Neuron (in vitro differentiated cells): Measurements from ENCODE around the gene APCDD1L.
"Not testable (repeated sequence)": the region's sequence is repeated elsewhere in the genome, so short reads cannot be mapped to it uniquely, and the experiment has no call there.

Experiments
- H2AFZ ChIP-seq: one replicate; pipeline ENCODE4 v1.6.1; 2013; ENCODE audit warnings: low read depth, mild to moderate bottlenecking, inconsistent platforms, low read length, moderate library complexity
- H3K27me3 ChIP-seq: one replicate; pipeline ENCODE4 v1.6.1; 2013; ENCODE audit warnings: low read length; ENCODE audit not compliant: insufficient read depth
- H3K36me3 ChIP-seq: one replicate; pipeline ENCODE4 v1.6.1; 2013; ENCODE audit warnings: low read length; ENCODE audit not compliant: insufficient read depth
- H3K4me1 ChIP-seq: one replicate; pipeline ENCODE4 v1.6.1; 2013; ENCODE audit warnings: low read length; ENCODE audit not compliant: insufficient read depth
- H3K4me3 ChIP-seq: 2 replicates; pipeline ENCODE4 v1.5.1; 2013; ENCODE audit warnings: mild to moderate bottlenecking, low read length, moderate library complexity
- H3K9me3 ChIP-seq: one replicate; pipeline ENCODE4 v1.6.1; 2013; ENCODE audit warnings: low read length

APCDD1L gene

GRCh38 chr20:58518896-58519593, 3.8 kb upstream of the APCDD1L start:
- Histone ChIP-seq H3K4me1 (peaks cover 8% of the 10 kb centered on the region), H2AFZ (no peak overlapping the region), H3K36me3 (no peaks in the 10 kb centered on the region), H3K4me3 (no peak overlapping the region), H3K9me3 (no peaks in the 10 kb centered on the region), H3K27me3 (peaks cover 56% of the 10 kb centered on the region)

DNA sequence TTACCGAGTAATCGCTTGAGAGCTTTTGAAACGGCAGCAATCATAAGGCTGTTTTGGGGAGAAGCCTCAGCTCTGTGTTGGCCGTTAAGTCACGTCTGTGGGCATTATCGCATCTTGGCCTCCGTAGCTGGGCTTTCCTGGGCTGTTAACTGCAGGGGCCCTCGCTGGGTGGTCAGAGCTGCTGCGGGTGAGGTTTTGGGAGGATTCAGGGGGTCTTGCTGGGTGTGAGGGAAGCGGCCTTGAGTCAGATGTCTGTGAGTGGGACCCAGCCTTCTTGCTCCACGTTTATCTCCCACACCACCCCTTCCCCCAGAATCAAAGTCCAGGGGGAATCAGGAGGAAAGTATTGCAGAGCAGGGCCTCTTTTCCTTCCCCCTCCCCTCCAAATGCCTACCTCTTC, 3.2 kb upstream of the APCDD1L start:
- Histone ChIP-seq H2AFZ (no peak overlapping the region), H3K4me1 (peaks cover 4% of the 10 kb centered on the region), H3K9me3 (no peaks in the 10 kb centered on the region), H3K27me3 (peaks cover 63% of the 10 kb centered on the region), H3K4me3 (no peak overlapping the region), H3K36me3 (no peaks in the 10 kb centered on the region)

DNA sequence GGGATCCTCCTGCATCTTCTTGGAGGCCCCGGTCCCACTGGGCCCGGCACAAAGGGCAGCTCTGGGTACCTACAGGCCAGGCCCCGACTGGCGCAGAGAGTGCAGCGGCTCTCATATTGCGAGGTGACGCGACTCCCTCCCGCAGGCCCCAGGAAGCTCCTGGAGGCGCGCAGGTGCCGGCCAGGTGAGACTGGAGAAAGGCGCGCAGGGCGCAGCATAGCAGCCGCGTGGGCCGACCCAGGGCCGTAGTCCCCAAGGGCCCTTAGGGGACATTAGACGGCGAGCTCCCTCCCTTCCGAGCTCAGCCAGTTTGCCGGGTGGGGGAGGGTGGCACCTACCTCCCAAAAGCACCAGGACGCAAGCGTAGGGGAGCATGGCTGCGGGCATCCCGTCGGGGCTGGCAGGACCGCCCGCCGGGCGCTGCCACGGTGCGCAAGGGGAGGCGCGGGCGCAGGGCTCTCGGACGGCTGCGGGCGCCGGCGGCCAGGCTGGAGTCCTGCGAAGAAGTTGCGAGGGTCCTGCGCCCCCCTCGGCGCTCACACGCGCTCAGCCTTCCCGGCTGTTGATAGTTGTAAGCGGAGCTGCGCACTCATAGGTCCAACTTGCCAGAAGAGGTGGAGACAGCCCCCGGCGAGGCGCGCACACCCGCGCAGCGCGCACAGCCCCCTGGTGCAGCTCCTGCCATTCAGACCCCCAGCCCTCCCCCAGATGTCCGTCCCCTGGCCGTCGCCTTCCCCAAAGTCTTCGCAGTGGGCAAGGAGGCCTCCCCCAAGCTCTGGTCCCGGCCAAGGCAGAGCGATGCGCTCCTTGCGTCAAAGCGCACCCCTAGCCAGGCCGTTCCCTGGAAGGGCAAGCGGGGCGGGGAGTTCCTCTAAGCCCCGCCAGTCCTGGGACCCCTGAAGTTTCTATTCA, 622 bp downstream of the APCDD1L start:
- Histone ChIP-seq H3K4me1 (no peaks in the 10 kb centered on the region), H3K9me3 (no peaks in the 10 kb centered on the region), H3K4me3 (no peak overlapping the region), H3K36me3 (no peaks in the 10 kb centered on the region), H2AFZ (no peak overlapping the region), H3K27me3 (peaks cover 75% of the 10 kb centered on the region)

GRCh38 chr20:58513580-58514285, 1.5 kb downstream of the APCDD1L start:
- Histone ChIP-seq H3K4me1 (no peaks in the 10 kb centered on the region), H3K36me3 (no peaks in the 10 kb centered on the region), H3K27me3 (peaks cover 67% of the 10 kb centered on the region), H3K4me3 (no peak overlapping the region), H2AFZ (no peak overlapping the region), H3K9me3 (no peaks in the 10 kb centered on the region)

DNA sequence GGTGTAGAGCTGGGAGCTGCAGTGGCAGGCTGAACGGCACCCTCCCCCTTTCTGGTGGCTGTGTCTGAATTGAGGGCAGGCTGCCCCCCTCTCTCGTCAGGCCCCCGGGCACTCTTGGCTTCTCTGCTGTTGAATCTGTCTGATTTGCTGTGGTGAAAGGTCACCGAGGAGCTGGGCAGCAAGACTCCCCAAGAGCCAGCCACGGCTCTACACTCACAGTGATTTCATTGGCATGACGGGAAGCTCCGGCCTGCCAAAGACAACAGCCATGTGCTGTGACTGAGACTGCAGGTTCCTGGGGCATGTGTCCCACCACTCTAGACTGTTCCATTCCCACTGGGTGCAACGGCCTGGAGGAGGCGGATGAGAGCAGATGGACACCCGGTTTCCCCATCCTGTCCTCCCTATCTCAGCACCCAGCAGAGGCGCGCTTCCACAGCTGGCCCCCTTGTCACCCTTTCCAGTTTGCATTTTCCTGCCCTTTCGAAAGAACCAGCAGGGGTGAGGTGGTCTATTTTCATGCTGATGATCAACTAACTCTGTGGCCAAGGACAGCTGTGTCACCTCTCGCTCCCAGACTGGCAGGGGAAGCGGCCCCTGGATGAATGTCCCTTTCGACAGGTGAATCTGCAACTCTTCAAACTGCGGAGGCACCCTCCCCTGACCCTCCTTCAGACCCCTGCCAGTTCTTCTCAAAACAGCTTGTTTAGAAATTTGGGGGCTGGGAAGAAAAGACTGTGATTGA, 2.2 kb downstream of the APCDD1L start:
- Histone ChIP-seq H3K4me3 (no peak overlapping the region), H3K27me3 (peaks cover 59% of the 10 kb centered on the region), H3K9me3 (no peaks in the 10 kb centered on the region)

DNA sequence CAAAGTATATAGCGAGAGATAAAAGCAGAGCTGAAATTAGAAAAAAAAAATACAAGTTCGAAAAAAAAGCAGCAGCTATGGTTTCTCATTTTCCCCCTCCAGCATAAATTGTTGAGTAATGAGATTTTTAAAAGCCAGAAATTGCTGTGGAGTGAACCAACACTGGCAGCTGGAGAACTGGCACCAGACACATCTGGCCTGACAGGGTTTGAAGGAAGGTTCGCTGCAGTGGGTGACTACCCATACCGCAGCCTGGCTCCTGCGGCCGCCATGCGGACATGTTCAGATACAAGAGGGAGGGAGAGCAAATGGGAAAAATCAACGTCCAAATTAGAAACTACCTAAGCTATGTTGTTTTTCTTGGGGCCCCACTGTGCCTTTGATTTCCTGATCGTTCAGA, 3.3 kb downstream of the APCDD1L start:
- H3K27me3 ChIP-seq, result peaks cover 48% of the 10 kb centered on the region

More for the DNA sequence above, 2.2 kb downstream of the APCDD1L start:
- no peaks in the 10 kb centered on the region for H3K4me1 ChIP-seq
- no peaks in the 10 kb centered on the region for H3K36me3 ChIP-seq
- no peak overlapping the region for H2AFZ ChIP-seq

GRCh38 chr20:58511364-58511763, 3.8 kb downstream of the APCDD1L start:
- Histone ChIP-seq H3K9me3 (peaks cover under 1% of the 10 kb centered on the region), H3K4me3 (no peak overlapping the region), H3K4me1 (no peaks in the 10 kb centered on the region), H2AFZ (no peak overlapping the region), H3K36me3 (no peaks in the 10 kb centered on the region), H3K27me3 (peaks cover 45% of the 10 kb centered on the region)

More for the DNA sequence above, 3.3 kb downstream of the APCDD1L start:
- Histone ChIP-seq H3K36me3 (no peaks in the 10 kb centered on the region), H3K4me3 (no peak overlapping the region), H2AFZ (no peak overlapping the region), H3K4me1 (no peaks in the 10 kb centered on the region), H3K9me3 (no peaks in the 10 kb centered on the region)

DNA sequence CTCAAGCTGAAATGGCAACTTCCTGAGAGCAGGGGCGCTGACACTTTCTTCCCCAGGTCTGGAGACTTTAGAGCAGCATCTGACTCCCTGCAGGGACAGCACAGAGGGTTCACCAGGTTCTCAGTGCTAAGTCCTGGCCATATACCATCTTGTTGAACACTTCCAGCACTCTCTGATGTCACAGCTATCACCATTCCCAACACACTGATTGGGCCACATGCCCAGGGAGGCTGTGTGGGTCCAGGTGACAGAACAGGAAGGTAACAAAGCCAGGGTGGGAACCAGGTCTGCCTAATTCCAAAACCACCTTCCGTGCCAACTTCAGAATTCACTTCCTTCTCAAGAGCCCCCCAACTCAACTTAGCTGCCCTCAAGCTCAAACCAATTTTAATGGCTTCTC, 4.3 kb downstream of the APCDD1L start:
- Histone ChIP-seq H2AFZ (no peak overlapping the region), H3K4me3 (no peak overlapping the region), H3K36me3 (no peaks in the 10 kb centered on the region), H3K9me3 (peaks cover 5% of the 10 kb centered on the region), H3K27me3 (peaks cover 41% of the 10 kb centered on the region), H3K4me1 (no peaks in the 10 kb centered on the region)

- H3K4me1 ChIP-seq, result no peaks in the 10 kb centered on the region
- no peak overlapping the region for H3K4me3 ChIP-seq
- no peaks in the 10 kb centered on the region for H3K36me3 ChIP-seq
- H3K27me3 ChIP-seq, result peaks cover 21% of the 10 kb centered on the region
- H3K9me3 ChIP-seq, result peaks cover 6% of the 10 kb centered on the region
- H2AFZ ChIP-seq, result no peak overlapping the region
These were observed 6.3 kb downstream of the APCDD1L start for GRCh38 chr20:58508762-58509395.

DNA sequence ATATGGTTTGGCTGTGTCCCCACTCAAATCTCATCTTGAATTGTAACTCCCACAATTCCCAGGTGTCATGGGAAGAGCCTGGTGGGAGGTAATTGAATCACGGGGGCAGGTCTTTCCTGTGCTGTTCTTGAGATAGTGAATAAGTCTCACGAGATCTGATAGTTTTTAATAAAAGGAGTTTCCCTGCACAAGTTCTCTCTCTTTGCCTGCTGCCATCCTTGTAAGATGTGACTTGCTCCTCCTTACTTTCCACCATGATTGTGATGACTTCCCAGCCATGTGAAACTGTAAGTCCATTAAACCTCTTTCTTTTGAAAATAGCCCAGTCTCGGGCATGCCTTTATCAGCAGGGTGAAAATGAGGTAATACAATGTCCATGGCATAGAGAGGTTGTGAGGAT, 8.2 kb downstream of the APCDD1L start:
- H3K27me3 ChIP-seq, H3K36me3 ChIP-seq, H3K9me3 ChIP-seq, H3K4me3 ChIP-seq, H2AFZ ChIP-seq, H3K4me1 ChIP-seq: not testable (repeated sequence)

DNA sequence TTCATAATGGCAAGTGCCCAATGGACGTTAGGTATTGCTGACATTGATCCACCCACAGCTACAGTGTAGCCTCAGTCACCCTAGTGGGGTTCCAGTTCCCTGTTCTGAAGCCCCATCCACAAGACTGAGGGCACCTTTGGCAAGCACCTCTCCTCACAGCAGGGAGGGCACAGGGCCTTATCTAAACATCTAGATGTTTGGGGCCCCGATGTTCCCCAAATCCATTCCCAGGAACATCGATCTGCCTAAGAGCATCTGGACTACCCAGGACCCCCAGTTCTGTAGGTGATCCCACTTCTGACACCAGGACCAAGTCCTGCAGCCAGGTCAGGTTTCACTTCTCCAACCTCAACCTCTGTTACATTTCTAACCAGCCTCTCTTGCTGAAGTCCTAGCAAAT, 10.6 kb downstream of the APCDD1L start:
- Histone ChIP-seq H3K27me3 (no peaks in the 10 kb centered on the region), H3K9me3 (peaks cover 15% of the 10 kb centered on the region), H3K4me3 (no peak overlapping the region), H3K4me1 (peaks cover 5% of the 10 kb centered on the region), H2AFZ (no peak overlapping the region), H3K36me3 (no peaks in the 10 kb centered on the region)

DNA sequence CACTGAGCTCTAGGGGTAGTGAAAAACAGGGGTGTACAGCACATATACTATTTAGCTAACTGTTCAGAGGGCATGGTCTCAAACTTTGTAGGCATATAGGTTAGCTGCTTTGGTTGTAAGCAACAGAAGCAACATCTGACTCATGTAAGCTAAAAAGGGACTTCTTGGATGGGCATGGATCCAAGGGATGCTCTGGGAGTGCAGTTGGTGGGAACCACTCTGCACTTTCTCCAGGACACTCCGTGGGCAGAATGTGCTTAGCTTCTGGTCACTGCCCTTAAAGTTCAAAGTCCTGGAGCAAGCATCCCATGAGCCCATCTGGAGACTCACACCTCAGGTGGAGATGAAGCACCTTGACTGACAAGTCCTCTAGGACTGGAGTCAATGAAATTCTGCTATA, 11.5 kb downstream of the APCDD1L start:
- peaks cover 16% of the 10 kb centered on the region for H3K9me3 ChIP-seq
- H2AFZ ChIP-seq, result no peak overlapping the region
- H3K36me3 ChIP-seq, result no peaks in the 10 kb centered on the region
- no peak overlapping the region for H3K4me3 ChIP-seq
- H3K27me3 ChIP-seq, result no peaks in the 10 kb centered on the region
- peaks cover 7% of the 10 kb centered on the region for H3K4me1 ChIP-seq
